Colonic mucosa (tissue), 4 donors: ENCODE data around the gene CD82. TPM values are rescaled to one million over a fixed set of nuclear protein-coding genes. Genes with fewer than 3 reads are reported as not detected.
"Not testable (repeated sequence)": the region's sequence is repeated elsewhere in the genome, so short reads cannot be mapped to it uniquely, and the experiment has no call there.

Experiments
- DNase-seq: peaks from one replicate; pipeline ENCODE4 v3.0.0-alpha.2; 2020
- H3K27ac ChIP-seq: fragments of 200-600 bp; one replicate; pipeline ENCODE4 v1.8.0; 2021
- H3K27me3 ChIP-seq: fragments of 200-600 bp; one replicate; pipeline ENCODE4 v1.8.0; 2021
- H3K36me3 ChIP-seq: fragments of 200-600 bp; one replicate; pipeline ENCODE4 v1.8.0; 2021
- H3K4me1 ChIP-seq: fragments of 200-600 bp; one replicate; pipeline ENCODE4 v1.8.0; 2021; ENCODE audit warnings: mild to moderate bottlenecking
- H3K4me3 ChIP-seq: fragments of 200-600 bp; one replicate; pipeline ENCODE4 v1.8.0; 2021
- H3K9ac ChIP-seq, 2 donors: one replicate each; pipeline ENCODE4 v1.7.0; 2013; ENCODE audit warnings: control low read depth in 2 of 2, low read depth in 2 of 2, low read length in 2 of 2
- H3K9me3 ChIP-seq: fragments of 200-600 bp; one replicate; pipeline ENCODE4 v1.8.0; 2021
- intact Hi-C: fragments of 100-400 bp; cut with DNase I; formaldehyde crosslinking; loops from one replicate; pipeline ENCODE4 v1.14.1; 2022
- total RNA-seq, 2 donors: library from RNA; stranded (reverse); fragmentation: NEBNext Ultra II Directional in 1 of 2; extraction: Animal tissue kit (Norgen Biotek cat#: 25700) in 1 of 2; gene quantifications; one replicate each; pipeline ENCODE4 v1.2.1, GENCODE V29; 2021
- TF ChIP-seq, protein P1 (sequence below): fragments of 200-600 bp; IDR thresholded peaks from one replicate; pipeline ENCODE4 v1.8.0; 2022; ENCODE audit warnings: antibody characterized with exemption, mild to moderate bottlenecking
- donor health status: healthy.
- donor health status: DM: no; HTN: no; CAD: no.
- donor health status: DM: no; HTN: no; CAD: no.

Gene CD82
- total RNA-seq, 2 donors from 2014 or later: 36.2 to 41.6 TPM

GRCh38 chr11:44645827-44646226 is 80.4 kb downstream of the CD82 start:
- H3K9me3 ChIP-seq: no peaks in the 10 kb centered on the region
- no peak for DNase-seq
- intact Hi-C loops: no loop called here
- no peak overlapping the region for H3K9ac ChIP-seq
- H3K27me3 ChIP-seq: no peaks in the 10 kb centered on the region
- H3K27ac ChIP-seq: no peak overlapping the region
- H3K4me3 ChIP-seq: no peak overlapping the region
- H3K36me3 ChIP-seq: no peaks in the 10 kb centered on the region
- no peaks in the 10 kb centered on the region for H3K4me1 ChIP-seq
- TF ChIP-seq, protein P1, sequence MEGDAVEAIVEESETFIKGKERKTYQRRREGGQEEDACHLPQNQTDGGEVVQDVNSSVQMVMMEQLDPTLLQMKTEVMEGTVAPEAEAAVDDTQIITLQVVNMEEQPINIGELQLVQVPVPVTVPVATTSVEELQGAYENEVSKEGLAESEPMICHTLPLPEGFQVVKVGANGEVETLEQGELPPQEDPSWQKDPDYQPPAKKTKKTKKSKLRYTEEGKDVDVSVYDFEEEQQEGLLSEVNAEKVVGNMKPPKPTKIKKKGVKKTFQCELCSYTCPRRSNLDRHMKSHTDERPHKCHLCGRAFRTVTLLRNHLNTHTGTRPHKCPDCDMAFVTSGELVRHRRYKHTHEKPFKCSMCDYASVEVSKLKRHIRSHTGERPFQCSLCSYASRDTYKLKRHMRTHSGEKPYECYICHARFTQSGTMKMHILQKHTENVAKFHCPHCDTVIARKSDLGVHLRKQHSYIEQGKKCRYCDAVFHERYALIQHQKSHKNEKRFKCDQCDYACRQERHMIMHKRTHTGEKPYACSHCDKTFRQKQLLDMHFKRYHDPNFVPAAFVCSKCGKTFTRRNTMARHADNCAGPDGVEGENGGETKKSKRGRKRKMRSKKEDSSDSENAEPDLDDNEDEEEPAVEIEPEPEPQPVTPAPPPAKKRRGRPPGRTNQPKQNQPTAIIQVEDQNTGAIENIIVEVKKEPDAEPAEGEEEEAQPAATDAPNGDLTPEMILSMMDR: no peak

- H3K27me3 ChIP-seq, H3K4me3 ChIP-seq, DNase-seq, intact Hi-C loops, H3K9ac ChIP-seq, H3K9me3 ChIP-seq, H3K36me3 ChIP-seq, H3K4me1 ChIP-seq, H3K27ac ChIP-seq: not testable (repeated sequence)
Observed at GRCh38 chr11:44647255-44647955, 81.9 kb downstream of the CD82 start.

DNA sequence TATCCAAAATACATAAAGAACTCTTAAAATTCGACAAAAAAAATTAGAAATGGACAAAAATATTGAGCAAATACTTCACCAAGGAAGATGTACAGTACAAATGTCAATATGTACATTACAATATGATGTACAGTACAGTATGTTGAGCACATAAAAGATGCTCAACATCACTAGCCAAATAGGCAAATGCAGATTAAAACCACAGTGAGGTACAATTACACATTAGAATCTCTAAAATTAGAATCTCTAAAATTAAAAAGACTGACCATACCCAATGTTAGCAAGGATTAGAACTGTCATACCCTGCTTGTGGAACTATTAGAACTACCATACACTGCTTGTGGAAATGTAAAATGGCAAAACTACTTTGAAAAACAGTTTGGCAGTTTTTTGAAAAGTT is 82.6 kb downstream of the CD82 start:
- intact Hi-C loops: no loop called here
- Histone ChIP-seq H3K4me1 (no peaks in the 10 kb centered on the region), H3K36me3 (no peaks in the 10 kb centered on the region), H3K27ac (no peak overlapping the region), H3K27me3 (no peaks in the 10 kb centered on the region), H3K4me3 (no peak overlapping the region), H3K9ac (no peak overlapping the region), H3K9me3 (no peaks in the 10 kb centered on the region)
- DNase-seq: no peak
- TF ChIP-seq, protein P1: no peak

DNA sequence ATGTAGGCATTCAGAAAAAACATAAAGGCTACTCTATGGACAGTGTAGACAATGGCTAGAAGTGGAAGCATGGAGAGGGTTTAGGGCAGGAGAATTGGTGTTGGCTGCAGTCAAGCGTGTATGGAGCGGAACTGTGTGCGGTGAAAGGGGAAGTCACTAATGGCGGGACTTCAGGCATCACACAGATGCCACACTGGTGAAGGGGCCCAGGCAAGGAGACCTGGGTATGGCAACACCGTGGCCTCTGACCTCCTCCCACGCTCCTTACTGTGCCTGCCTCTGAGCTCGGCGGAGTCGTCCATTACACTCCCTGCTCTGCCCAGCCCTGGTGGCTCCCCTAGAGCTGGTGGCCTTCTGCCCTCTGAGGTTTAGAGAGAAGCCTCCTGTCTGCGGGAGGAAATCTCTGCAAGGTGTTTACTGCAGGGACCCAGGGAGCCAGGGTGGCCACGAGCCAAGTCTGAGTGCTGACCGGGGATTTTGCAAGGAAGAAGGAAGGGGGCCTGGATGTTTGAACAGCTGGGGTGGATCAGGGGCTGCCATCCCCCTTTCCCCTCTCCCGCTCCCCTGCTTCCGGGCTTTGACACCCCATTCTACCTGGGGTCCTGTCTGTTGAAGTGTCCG is 86.2 kb downstream of the CD82 start:
- intact Hi-C loops: no loop called here
- H3K4me1 ChIP-seq: no peaks in the 10 kb centered on the region
- no peaks in the 10 kb centered on the region for H3K36me3 ChIP-seq
- H3K9me3 ChIP-seq: no peaks in the 10 kb centered on the region
- TF ChIP-seq, protein P1: no peak
- H3K4me3 ChIP-seq: no peak overlapping the region
- no peak overlapping the region for H3K27ac ChIP-seq
- H3K9ac ChIP-seq: no peak overlapping the region
- no peaks in the 10 kb centered on the region for H3K27me3 ChIP-seq
- DNase-seq: no peak

DNA sequence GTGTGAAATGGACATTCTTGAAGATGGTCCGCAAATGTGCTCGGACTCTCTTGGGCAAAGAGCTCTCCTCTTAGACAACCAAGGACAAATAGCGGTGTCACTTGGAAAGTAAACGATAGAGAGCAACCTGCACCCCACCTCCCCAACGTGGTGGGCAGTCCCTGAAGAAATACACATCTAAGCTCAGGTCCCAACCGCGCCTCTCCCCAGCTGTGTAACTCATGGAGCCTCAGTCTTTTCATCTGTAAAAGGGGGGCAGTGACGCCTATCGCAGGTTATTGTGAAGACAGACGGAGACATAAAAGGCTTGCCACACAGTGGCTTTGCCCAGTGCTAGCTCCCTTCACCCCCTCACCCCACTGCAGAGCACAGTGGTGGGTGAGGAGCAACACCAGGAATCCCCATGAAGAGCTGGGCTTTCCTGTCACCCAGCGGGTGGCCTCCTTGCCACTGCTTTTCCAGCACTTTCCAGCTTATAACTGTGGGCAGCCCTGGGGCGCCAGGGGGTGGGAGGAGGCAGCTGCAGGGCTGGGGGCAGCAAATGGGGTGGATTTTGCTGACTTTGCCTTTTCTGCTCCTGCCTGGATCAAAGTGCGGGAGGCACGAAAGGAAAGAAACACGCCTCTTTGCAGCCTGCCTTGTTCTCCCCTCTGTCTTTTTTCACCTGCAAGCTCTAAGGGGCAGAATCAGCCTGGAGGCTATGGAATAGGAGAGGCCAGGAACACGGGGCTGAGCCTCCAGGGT is 87.6 kb downstream of the CD82 start:
- H3K9ac ChIP-seq: no peak overlapping the region
- no peak overlapping the region for H3K27ac ChIP-seq
- no peaks in the 10 kb centered on the region for H3K9me3 ChIP-seq
- H3K4me1 ChIP-seq: no peaks in the 10 kb centered on the region
- H3K4me3 ChIP-seq: no peak overlapping the region
- TF ChIP-seq, protein P1: no peak
- no peaks in the 10 kb centered on the region for H3K36me3 ChIP-seq
- H3K27me3 ChIP-seq: peaks cover 3% of the 10 kb centered on the region
- intact Hi-C loops: no loop called here
- no peak for DNase-seq
